Activated CD8-positive, alpha-beta memory T cell treated with anti-CD3 and anti-CD28 coated beads, Interleukin-2, amount 50 U/mL, for 1 hour (primary cell): Measurements from ENCODE around the gene RNF220.

Source experiments
- DNase-seq: peaks from one replicate; pipeline ENCODE4 v3.0.0-alpha.2; 2020; ENCODE audit errors: extremely low read depth

The RNF220 gene

DNA sequence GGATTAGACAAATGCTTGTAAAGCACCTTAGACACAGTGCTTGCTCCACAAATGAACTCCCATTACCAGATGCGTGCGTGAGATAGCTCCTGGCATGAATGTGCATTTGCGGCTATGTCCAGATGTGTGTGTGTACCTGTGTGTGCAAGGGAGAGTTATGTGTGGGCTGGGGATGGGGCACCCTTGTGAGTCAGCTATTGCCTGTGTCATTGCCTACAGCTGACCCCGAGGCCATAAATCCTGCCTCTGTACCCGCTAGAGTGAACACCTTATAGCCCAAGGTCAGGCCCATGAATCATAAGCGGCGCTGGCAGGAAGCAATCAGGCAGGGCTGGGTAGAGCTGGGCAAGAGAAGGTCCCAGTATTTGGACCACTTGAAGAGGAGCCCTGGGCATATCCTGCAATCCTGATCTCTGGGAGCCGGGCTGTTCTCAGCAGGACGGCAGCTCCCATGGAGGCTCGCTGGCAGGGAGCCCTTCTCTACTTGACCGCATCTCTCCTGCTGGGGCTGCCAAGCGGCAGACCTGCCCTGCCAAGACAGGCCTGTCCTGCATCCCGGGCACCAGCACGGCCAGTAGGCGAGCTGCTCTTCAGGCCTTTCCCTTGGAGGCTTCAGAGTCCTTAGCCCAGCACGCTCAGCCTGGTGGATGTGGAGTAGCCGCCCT, 182.9 kb downstream of the RNF220 start:
- no peak for DNase-seq

DNA sequence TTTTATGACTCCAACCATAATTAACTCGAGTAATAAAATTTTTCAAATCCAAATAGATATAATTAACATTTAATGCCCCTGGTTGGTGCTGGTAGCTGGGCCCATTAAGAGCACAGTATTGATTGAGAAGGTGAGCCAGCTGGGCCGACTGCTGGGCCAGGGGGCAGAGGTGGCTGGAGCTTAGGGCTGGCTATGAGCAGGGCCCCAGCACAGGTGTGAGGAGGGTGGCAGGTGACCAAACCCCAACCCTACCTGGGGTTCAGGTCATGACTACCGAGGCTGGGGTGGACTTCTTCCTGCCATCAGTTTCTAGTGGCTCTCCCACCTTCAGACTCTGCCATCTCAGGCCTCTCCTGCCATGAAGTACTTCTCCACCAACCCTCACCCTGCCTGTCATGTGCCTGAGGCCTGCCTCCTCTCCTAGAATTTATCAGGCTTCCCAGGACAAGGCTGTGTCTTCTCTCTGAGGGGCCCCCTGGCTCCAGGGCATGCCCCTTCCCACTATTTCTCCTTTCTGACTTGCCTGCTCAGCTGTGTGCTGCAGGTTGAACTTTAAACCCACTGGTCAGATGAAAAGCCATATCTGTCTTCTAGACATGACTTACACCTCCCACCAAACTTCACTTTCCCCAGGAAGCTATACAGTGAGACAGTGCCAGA, 183.6 kb downstream of the RNF220 start:
- DNase-seq = no peak

DNA sequence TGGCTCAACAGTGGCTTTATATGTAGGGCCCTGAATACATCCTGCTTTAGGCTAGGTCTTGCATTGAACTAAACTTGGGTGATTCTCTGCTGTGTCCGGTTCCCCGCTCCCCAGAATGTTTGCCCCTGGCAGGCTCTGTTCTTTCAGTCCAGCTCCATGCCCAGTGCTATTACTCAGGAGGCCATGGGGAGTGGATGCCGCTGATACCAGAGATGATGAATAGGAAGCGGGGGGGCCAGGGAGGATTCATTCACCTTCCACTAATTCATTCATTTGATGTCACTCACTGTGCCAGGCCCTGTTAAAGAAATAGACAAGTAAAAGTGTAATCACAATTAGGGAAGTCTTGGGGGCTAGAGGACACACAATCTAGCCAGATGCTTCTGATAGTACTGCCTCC, 185.4 kb downstream of the RNF220 start:
- no peak for DNase-seq

DNA sequence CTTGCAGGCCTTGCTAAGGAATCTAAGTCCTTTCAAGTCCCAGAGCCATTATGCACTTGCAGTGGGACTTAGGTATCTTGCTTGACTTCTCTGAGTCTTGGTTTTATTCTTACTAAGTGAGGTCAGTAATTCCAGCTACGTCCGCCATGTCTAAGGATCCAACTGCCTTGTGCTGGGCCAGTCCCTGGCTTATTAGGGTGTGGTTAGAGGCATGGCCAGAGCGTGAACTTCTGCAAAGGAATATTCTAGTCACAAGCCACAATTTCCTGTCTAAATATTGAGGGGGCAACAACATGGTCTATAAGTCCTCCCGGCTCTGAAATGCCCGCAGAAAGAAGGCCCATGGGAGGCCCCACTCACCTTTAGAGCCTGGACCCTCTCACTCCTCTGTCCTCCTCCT, 186.3 kb downstream of the RNF220 start:
- no peak for DNase-seq

DNA sequence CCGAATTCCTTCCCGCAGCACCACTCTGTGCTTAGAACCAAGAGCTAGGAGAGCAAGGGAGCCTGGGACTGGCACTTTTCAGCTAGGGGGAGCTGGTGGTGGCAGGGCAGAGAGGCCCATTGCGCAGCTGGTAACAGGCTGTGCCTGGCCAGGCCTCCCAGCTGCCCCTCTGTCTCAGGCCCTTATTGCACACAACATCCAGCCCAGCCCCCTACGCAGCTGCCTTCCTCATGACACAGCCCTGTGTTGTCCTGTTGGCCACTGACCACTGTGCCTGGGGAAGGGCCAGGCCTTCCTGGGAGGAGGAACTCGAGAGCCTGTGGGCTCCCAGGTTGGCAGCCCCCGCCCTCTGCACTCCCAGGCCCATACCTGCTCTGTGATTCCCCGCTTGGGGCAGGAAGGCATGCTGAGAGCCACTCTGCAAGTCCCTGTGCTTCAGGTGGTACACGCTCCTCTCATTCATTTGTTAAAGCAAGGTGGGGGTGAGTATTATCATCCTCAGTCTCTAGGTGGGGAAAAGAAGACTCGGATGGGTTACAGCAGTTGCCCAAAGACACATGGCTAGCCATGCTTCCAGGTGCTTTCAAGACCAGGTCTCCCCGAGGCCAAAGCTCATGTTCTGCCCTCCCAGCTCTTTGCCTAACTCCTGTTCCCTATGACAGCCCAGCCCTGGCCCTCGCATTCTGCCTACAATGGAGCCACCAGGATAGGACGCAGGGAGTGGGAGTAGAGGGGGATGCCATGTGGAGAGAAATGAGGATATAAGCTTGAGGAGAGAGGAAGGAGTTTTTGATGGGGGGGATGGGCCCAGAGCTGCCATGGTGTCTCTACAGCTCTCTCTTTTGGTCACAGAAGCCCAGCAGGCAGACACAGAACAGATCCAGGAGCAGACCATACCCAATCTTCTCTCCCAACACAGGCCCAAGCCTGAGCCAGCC, 187.4 kb downstream of the RNF220 start:
- no peak for DNase-seq

DNA sequence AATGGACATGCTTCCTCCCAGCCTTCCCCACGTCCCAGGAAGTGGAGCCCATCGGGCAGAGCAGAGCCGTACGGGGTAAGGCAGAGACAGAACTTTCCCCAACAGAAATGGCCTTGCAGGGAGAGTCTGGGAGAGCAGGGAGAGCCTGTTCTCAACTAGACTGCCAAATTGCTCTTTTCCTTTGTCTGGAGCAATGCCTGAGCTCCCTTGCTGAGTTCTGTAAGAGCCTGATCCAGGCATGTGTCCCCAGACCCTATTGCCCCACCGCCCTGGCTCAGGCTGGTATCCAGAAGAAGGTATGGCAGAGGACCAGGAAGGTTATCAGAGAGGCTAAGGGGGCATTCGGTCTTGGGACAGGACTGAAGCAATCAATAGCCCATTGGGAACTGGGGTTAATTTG, 189.3 kb downstream of the RNF220 start:
- DNase-seq = no peak

DNA sequence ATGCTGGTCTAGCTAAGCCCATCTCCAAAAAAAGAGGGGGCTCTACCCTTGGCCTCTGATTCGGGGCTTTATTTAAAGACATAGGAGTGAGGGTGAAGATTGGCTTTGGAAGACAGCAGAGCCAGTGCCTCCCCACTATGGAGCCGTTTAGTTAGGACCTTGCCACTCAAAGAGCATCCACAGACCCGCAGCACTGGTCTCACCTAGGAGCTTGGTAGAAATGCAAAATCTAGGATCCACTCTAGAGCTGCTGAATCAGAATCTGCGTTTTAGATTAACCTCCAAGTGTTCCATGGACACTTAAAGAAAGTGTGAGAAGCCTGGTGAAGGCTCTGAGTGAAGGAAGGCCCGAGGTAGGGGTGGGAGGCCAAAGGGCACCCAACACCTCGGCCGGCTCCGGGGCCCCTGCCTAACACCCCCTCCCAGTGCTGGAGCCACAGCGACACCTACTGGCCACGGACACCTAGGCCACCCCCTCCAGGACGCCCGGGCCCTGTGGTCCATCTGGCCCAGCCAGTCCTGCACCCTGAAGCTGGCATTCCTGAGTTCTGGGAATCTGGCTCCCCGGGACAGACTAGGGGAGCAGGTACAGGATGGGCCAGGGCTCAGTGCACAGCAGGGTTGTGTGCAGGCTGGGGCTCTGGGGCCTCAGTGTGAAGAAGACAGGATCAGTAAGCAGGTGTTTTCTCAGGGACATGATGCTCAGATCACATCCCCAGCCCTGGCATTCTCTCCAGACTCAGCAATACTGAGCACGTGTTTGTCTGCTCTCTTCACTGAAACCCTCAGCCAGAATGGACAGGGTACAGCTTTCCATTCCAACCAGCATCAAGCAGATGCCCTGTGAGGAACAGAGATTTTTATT, 190.0 kb downstream of the RNF220 start:
- DNase-seq = peak; percentile 45

DNA sequence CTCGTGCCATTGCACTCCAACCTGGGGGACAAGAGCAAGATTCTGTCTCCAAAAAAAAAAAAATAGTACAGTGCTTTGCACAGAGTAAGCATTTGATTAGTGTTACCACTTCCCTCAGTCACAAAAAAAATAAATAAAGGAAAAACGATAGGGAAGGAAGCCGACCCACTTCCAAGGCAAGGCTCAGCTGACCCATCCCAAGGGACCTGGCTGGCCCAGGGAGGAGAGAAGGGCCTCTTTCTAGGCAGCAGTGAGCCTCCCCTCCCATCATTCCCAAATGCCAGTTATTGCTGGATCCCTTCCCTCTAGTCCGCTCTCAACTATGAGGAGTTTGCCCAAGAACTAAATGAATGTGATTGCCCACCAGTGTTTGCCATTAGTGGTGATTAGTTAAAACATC, 191.5 kb downstream of the RNF220 start:
- no peak for DNase-seq

DNA sequence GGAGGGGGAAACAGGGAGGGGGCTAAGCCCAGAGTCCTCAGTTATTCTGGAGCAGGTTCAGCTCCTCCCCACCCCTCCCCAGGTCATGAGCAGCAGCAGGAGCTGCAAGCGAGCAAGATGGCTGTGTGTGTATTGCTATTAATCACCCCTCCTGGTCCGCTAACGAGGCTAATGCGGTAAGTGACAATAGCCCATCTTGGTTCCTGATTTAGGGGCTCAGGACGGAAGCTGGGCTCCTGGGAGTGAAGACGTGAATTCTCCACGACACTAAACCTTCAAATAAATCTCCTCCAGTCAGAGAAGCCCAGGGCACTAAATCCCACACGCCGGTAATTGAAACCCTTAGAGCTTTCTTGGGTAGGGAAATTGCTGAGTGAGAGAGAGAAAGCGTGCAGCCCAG, 193.1 kb downstream of the RNF220 start:
- no peak for DNase-seq

DNA sequence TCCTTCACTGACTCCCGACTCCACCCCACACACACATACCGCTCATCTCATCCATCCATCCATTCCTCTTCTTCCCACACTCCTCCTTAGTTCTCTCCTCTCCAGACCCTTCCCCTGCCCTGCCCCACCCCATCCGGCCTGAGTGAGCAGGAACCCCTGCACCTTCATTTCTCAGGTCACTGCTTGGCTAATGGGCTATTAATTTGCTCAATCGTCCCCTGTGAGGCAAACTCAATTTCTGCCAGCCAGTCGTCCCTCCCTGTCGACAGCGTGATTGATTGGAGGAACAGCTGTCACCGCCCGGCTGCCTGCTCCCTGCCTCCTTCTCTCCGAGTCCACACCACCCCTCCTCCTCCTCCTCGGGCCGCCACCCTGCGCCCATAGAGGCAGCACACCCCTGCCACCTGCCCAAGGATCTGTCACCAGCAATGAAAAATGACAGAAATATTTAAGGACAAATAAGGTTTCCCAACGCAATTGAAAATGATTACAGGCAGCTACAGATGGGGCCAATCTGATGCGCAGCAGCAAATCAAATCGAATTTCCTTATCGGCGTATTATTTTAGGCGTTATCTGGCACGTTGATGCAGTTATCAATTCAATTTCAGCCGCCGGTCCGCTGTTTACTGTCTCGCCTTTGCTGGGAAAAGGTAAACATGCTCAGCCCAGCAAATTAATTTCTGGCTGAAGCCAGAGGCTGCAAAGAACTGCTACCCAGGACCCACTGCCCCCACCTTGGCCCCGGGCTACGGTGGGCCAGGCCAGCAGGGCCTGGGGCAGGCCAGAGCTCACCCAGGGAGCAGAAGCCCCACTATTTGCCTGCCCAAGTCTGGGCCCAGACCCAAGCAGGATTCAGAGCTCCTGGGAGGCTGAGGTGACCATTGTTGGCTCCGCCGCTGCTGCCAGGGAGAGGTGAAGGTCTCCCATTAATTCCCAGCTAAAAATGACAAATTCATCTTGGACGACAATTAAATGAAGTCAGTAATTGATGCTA, 197.9 kb downstream of the RNF220 start:
- no peak for DNase-seq

DNA sequence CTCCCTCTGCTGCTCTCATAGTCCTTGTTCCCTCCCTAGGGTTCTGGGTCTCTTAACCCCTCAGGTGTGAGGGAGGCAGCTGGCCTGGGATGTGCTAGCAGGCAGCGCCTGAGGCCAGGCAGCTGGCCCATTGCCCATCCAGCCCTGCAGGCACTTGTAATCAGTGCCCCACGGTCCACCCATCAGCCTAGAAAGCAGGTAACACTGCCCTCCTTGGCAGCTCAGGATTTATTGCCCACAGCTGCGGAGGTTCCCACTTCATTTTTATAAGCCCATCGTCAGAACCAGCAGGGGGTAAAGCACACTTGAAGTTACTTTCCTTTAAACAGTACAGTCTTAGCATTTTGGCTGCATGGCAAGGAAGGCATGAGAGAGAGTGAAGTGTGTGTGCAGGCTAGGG, 198.7 kb downstream of the RNF220 start:
- no peak for DNase-seq

DNA sequence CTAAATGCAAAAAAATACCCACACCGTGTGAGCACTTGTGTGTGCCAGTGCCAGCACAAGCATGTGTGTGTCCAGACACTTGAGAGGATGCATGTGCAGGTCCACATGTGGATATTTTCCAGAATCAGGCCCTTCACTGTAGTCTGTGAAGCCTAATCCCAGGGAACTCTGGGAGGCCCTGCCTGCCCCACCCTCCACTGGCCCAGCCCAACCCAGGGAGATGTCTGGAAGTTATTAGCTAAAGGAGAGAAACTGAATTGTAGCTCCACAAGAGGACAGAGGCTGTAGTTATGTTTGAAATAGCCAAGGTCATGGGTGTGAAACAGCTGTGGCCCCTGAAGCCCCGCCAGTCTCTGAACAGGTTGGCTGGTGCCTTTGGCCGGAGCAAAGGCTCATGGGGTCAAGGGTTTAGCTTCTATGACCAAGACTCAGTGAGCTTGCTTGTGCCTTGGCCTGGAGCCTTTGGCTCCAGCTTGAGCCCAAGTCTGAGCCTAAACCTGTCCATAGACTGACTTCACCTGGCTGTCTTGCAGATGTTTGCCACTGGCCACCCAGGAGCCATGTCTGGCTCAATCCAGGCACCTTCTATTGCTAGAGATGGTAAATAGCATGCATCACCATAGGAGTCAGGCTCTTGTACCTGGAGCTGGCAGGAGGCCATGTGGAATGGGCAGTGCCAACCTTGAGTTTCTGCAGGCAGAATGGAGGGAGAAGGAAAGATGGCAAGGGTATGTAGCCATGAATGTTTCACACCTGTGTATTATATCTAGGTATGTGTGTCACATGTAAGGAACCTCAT, 199.3 kb downstream of the RNF220 start:
- DNase-seq = no peak

DNA sequence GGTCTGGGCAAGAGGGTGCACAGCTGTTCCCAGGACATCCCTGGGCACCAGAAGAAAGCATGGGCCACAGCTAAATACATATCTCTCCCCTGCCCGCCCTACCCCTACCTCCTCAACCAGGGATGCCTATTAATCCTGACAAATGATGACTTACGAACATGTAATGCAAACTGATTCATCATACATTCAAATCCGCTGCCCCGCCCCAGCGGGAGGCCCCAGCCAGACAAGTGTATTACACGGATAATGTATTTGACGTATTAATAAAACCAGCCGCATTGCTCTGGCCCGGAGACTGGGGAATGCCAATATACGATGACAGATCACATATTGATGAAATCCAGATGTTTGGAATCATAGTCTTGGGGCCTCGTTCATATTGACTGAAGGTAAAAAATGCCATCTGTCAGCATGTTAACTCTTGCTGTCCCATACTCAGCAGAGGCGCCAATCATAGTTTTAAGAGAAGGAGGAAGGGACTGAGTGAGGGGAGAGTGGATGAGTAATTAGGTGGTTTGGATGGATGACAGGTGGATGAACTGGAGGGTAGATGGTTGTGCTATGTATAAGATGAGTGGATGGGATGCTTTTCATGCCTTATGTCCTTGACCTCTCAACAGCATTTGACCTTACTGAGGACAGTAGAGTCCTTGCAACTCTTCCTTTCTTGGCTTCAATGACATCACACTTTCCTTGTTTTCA, 201.0 kb downstream of the RNF220 start:
- no peak for DNase-seq

DNA sequence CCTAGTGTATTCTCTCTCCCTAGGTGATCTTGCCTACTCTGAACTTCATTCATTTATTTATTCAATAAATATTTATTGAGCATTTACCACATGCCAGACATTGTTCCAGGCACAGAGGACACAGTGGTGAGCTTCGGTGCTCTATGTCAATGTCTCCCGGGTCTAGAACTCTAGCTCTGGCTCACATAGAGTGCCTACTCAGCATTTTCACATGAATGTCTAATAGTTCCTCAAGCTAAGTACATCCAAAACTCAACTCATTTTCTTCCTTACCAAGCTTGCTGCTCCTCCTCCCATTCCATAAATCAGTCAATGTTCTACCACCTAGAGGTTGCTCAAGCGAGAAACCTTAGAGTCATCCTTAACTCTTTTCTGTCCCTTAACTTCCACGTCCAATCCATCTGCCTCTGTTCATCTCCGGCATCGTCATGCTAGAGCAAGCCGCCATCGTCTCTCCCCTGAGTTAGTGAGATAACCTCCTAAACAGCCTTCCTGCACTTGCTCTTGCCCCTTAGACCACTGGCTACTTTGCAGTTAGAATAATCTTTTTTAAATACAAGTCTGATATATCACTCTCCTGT, 201.7 kb downstream of the RNF220 start:
- no peak for DNase-seq

DNA sequence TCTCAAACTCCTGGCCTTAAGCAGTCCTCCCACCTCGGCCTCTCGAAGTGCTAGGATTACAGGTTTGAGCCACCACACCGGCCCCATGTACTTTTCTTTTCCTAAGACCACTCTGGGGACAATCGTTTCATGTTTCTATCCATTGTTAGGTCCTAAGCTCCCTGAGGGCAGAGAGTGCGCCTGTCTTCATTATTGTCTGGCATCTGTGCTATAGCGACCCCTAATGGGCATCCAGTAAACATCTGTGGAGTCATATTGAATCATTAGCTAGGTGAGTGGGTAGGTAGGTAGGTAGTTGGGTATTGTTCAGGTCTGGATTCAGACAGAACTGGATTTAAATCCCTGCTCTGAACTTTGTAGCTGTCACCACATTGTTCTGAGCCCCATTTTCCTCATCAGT, 203.1 kb downstream of the RNF220 start:
- DNase-seq = no peak

DNA sequence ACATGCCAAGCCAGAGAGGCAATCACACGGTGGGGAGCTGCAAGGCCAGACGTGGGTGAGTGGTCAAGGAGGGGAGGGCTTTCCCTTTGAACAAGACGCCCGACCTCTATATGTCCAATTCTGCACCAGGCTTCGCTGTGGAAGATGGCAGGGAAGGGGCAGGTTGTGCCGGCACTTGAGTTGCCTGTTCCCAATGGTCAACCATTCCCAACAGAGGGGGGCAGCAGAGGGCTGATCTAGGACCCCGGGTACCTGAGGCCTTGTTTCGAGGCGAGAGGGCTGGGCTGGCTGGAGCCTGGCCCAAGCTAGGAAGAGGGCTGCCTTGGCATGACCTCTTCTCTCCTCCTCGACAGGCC, 204.3 kb downstream of the RNF220 start:
- no peak for DNase-seq

DNA sequence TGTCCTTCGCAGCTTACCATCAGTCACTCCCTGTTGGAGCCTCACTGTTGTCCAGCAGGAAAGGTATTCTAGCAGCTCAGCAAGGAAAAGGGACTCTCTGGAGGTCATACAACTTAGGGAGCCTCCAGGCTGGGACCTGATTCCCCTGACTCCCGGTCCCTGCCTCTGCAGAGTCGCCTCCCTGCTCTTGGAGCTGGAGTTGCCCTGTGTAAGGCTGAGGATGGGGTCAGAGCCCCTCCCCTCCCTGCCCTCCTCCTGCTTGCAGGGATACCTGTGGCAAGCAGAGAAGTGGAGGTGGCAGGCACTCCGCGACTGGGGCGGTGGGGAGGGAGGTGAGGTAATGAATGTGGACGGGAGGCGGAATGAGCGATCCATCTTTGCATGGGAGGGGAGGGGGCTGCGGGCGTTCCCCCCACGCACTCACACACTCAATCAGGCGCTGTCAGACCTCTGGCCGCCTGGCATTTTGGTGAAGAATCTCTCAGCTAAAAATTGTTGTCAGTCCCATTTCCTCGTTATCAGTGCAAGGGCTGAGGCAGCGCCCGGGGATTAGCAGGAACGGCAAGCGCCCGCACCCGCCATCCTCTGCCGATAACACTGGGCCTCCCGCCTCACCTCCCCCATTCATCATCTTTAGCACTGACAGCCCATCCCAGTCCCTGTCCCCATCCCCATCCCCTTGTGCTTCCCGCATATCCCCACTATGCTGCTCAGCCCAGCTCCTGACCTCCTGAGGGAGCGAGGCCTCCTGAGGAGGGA, 204.9 kb downstream of the RNF220 start:
- DNase-seq = no peak

DNA sequence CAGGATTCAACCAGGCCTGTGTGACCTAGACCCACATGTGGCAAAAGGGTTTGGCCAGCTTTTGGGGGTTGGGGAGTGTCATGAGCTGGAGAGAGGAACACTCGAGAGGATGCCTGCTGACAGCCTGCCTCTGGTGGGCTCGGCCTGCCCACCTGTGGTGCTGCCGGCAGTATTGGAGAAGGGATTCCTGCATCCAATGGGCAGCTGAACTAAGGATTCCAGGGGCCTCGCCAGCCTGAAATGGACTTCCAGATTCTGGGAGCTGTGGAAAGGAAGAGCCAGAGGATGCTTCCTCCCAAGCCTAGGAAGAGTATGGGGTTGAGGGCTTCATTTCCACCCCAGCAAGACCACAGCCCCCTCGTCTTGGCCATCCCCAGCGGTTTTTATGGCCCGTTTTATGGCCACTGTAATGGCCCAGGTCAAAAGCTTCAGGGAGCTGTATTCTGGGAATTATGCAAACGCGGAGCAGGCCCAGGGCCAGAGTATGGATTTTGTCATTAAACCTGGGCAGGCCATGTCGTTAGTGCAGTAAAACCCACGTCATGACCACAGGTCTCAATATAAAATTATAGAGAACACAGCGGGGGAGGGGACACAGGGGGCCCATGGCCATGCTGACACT, 205.6 kb downstream of the RNF220 start:
- DNase-seq = no peak
